Stimulated activated CD8-positive, alpha-beta memory T cell treated with anti-CD3 and anti-CD28 coated beads, Interleukin-7, amount 100 ng/mL, for 4 hours (primary cell): ENCODE measurements around the gene KDM4D.
"Not testable (repeated sequence)": the region's sequence is repeated elsewhere in the genome, so short reads cannot be mapped to it uniquely, and the experiment has no call there.

Experiments used
- DNase-seq, 2 donors: peaks; one replicate each; pipeline ENCODE4 v3.0.0-alpha.2; 2020; ENCODE audit warnings: low read depth in 2 of 2

Gene KDM4D

DNA sequence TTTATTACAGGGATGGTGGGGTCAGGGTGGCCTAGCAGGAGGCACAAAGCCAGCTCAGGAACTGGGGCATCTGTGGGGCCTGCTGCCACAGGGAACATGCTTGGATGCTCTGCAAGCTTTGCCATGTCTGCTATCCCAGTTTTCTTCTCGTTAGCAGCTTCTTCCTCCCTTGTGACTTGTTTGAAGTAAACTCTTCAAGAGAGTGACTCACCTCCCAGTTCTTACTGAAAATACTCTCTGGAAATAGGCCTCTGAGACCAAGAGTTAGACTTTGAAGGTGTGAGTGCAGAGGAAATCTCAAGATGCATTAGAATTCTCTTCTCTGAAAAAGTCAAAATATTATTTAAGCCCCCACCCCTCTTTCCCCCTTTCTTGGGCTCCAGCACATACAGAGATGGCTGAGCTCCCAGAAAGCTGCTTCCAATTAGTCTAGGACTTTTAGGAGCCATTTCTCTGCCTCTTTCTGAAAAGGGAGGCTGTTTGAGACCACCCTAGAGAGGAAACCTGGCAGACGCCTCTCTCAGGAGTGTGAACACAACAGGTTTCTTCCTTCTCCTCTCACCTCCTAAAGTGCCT lies 15.3 kb upstream of the KDM4D start:
- no peak for DNase-seq

DNA sequence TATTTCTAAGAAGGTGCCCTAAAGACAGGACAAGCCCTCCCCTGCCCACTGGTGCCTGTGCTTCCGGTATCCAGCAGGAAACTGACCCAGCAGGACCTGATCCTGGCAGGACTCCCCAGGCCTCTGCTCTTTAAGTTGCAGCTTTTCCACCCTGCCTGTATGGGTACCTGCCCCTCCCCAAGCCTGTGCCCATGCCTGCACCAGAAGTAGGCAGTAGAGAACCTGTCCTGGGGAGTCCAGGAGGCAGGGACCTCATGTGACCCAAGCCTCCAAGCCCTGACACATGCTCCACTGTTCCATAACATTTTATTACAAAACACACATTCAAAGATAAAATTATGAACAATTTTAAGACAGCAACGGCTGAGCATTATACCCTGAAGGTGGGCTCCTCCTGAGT lies 14.3 kb upstream of the KDM4D start:
- DNase-seq, result no peak

DNA sequence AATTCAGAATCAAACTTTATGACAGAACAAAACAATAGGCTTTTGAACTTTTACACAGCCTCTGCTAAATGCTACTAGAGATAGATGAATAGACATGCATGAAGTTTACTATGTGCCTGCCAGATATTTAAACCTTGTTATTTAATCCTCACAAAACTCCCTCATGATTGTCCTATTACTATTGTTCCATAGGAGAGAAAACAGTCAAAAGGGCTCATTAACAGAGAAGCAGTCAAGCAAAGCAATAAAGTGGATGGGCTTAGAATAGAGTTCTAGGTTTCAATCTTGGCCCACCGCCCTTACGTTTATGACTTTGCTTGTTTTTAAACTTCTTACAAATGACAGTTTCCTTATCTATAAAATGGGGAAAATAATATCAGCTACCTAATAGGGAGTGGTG lies 13.0 kb upstream of the KDM4D start:
- no peak for DNase-seq

DNA sequence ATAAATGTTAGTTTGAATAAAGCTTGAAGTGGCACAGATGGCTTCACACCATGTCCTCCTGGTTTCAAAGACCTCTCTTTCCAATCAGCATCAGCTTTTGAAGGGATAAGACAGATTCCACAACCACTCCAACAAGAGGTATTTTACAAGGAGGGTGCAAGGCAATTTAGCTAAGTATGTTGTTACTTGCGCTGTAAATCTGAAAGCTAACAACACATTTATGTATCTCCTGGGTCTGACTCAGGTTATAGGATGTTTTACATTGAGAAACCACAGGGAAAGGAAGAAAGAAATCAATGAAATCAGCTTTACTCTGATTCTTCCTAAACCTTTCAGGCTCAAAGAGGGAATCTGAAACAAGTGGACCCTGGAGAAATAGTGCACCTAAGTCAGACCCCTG lies 12.3 kb upstream of the KDM4D start:
- no peak for DNase-seq

- no peak for DNase-seq
Observed at GRCh38 chr11:94964934-94965333, 8.6 kb upstream of the KDM4D start.

GRCh38 chr11:94968334-94968958 lies 5.1 kb upstream of the KDM4D start:
- DNase-seq, result no peak

DNA sequence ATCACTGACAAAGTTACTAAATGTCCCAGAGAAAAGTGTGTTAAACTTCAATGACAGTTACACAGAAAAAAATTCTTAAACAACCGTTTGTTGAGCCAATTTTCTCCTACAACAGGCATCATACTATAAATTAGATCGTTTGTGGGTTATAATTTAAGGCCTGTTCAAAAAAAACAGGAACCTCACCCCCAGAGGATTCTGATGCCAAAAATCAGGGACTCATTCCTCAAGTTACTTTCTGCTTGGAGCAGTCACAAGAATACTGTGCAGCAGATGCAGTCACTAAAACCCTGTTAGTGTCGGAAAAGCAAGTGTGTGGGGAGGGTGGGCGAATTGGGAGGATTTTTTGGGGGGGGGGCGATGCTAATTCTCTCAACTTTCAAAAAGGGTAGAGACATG lies 810 bp upstream of the KDM4D start:
- no peak for DNase-seq

- DNase-seq, result no peak
Observed at GRCh38 chr11:94974178-94974577, 669 bp downstream of the KDM4D start.

DNA sequence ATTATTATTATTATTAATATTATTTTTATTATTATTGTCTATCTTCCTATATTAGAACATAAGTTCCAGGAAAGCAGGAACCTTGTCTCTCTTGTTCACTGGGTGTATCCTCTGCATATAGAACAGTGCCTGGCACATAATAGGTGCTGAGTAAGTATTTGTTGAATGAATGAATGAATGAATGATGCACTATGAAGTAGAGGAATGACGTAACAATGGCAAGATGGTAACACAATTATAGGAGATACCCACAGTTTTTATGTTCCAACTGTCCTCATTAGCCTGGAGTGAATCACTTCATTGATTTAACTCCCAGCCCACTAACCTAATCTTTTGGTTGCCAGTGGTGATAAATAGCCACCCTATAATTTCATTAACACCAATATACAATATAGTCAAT lies 2.1 kb downstream of the KDM4D start:
- DNase-seq, result no peak

DNA sequence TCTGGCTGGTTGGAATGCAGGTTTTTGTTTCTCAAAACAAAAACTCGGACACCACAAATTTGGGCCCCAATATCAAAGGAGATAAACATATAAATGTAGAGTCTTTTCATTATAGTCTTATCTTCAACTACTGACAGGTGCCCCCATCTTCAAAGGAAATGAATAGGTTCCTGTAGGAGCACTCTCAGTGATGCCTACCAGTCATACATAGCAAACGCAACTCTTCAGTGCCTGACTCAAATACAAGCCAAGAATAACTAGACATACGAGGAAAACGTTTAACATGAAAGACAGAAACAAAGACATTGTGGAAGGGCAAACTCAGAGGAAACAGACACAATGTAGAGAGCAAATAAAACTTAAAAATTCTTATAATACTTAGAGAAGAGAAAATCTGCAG lies 13.9 kb downstream of the KDM4D start:
- DNase-seq, result no peak

DNA sequence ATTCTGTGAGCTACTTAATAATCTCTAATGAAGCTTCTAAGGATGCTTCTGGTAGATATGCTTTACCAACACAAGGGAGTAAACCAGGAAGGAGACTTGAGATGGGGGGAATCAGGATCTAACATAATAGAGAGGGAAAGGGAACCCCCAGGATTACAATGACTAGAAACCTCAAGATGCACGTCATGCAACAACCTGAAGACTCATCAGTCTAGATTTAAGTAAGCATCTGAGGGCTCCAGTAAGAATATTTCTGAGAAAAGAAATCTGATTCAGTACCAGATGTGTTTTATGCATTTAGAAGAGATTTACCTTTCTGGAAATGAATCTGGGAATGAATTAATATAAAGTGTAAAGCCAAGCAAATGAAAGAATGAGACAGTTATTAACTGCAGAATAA lies 15.2 kb downstream of the KDM4D start:
- DNase-seq, result no peak

DNA sequence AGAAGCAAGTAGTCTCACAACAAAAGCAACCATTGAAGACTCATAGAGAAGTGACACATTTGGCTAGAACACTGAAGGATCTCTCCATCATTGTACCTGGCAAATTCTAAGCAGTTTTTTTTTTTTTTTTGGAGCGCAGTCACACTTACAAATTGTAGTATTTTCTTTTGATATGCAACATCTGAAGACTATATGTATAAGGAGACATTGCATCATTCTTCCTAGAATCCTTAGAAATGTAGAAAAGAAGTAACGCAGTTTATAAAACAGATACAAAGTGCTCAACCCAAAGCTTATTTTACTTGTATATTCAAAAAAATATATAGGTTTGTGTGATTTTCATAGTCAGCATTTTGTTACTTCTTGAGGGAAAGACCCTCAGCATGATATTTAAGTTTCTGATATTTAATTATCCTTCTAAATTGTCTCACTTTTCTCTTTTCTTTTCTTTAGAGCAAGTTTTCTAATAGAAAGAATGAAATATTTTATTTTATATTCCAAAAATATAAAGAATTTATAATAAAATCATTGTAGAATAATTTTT lies 20.0 kb downstream of the KDM4D start:
- DNase-seq, result no peak

GRCh38 chr11:94997437-94997836 lies 23.9 kb downstream of the KDM4D start:
- no peak for DNase-seq

DNA sequence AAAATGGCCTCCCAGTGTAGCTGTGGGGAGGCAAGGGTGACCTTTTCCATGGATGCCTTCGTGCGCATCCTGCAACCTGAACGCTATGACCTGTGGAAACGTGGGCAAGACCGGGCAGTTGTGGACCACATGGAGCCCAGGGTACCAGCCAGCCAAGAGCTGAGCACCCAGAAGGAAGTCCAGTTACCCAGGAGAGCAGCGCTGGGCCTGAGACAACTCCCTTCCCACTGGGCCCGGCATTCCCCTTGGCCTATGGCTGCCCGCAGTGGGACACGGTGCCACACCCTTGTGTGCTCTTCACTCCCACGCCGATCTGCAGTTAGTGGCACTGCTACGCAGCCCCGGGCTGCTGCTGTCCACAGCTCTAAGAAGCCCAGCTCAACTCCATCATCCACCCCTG lies 24.8 kb downstream of the KDM4D start:
- no peak for DNase-seq

- DNase-seq, result no peak
Observed at GRCh38 chr11:95003716-95004115, 30.2 kb downstream of the KDM4D start.

DNA sequence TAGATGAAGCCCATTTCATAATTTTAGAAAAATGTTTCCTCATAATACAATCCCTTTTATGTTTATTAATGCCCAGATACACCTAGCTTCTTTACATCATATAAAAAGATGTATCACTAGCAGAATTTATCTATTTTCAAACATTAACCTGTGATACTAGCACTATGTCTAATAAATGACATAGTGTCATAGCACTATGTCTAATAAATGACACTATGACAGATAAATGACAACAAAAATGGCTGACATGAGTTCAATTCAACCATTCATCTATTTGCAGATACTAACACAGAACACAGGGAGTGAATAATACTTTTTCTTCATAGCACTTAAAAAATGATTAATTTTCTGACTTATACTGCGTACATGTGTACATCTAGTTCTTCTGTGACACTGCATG lies 32.1 kb downstream of the KDM4D start:
- DNase-seq, result no peak

DNA sequence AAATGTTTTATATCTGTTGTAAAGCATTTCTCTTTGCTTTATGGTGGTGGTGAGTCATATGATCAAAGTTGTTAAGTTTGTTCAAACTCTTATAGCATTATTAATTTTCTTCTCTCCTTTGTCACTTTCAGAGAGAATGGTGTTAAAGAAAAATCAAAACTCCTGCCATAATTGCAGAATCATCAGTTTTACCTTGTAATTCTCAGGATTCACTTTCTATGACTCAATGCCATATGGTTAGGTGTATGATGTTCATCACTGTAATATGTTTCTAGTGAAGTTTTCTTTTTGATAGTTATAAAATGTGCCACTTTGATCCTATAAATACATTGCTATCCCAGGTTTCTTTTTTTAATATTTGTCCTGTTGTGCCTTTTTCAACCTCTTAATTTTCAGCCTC lies 37.9 kb downstream of the KDM4D start:
- no peak for DNase-seq

- DNase-seq, result no peak
Observed at GRCh38 chr11:95014184-95014821, 40.8 kb downstream of the KDM4D start.

DNA sequence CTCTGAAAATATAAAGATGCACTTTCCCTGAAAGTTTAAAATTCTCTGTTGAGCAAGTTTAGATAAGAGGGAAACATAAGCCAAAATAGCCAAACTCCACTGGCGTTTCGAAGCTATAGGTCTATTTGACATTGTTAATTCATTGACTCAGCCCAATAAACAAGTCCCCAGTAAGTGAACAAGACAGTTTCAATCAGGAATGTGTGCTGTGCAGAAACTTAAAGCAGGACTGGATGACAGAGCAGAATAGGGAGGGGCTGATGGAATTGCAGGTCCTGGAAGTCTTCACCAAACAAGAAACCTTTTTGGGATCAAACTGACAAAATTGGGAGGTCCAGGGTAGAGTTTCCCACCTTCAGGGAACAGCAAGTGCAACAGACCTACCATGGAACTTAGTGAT lies 42.6 kb downstream of the KDM4D start:
- no peak for DNase-seq

DNA sequence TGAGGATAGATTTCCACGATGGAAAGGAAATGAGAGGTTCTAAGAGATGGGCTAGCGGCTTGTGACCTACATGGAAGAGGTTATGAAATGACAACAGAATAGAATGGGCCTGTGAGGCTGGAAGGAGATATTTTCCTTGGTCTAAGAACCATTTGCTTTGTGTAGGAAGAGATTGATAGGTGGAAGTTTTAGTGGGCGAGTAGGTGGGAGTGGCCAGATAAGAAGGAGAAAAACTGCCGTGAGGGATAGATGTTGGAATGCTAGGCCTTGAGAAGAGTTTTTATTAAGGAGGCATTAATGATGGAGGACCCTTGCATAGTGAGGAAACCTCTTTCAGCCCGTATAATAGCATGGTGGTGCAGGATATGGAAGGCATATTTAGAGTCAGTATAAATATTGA lies 48.0 kb downstream of the KDM4D start:
- DNase-seq, result not testable (repeated sequence)

DNA sequence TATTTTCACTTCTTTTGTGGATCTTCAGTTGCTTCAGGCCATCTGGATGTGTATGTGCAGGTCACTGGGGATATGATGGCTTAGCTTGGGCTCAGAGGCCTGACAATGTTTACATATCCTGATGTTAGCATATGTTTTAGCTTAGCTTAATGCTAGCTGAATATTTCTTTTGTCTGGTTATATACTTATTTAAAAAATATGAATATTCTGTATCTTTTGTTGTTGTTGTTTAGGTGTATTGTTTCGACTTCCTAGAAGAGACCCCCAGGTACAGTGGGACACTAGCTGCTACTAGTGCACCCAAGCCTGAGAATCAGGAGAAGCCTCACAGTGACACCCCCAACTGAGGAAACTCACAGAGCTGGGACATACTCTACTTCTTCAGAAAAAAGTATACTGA lies 51.4 kb downstream of the KDM4D start, which contains the start of gene KDM4E:
Gene KDM4E, plus strand, starts transcription at position 301 of the 400 bp plus-strand sequence. CDS start 300 bp downstream, outside the sequence.
- DNase-seq, result no peak

DNA sequence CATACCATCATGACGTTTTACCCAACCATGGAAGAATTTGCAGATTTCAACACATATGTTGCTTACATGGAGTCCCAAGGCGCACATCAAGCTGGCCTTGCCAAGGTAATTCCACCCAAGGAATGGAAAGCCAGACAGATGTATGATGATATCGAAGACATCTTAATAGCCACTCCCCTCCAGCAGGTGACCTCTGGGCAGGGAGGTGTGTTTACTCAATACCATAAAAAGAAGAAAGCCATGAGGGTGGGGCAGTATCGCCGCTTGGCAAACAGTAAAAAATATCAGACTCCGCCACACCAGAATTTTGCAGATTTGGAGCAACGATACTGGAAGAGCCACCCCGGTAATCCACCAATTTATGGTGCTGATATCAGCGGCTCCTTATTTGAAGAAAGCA lies 52.1 kb downstream of the KDM4D start:
- DNase-seq, result not testable (repeated sequence)

GRCh38 chr11:95028357-95028756 lies 54.8 kb downstream of the KDM4D start:
- DNase-seq, result no peak
